IPS-NIHi7 (cell line): ENCODE results near the gene ZNF213.
A peak's percentile ranks its signal among the peaks of the same experiment; 100 is the strongest.
"Not testable (repeated sequence)": the region's sequence is repeated elsewhere in the genome, so short reads cannot be mapped to it uniquely, and the experiment has no call there.

ENCODE experiments used
- DNase-seq: peaks from one replicate; pipeline ENCODE4 v3.0.0; 2012; ENCODE audit warnings: mixed read lengths; ENCODE audit errors: extremely low spot score

Gene ZNF213

DNA sequence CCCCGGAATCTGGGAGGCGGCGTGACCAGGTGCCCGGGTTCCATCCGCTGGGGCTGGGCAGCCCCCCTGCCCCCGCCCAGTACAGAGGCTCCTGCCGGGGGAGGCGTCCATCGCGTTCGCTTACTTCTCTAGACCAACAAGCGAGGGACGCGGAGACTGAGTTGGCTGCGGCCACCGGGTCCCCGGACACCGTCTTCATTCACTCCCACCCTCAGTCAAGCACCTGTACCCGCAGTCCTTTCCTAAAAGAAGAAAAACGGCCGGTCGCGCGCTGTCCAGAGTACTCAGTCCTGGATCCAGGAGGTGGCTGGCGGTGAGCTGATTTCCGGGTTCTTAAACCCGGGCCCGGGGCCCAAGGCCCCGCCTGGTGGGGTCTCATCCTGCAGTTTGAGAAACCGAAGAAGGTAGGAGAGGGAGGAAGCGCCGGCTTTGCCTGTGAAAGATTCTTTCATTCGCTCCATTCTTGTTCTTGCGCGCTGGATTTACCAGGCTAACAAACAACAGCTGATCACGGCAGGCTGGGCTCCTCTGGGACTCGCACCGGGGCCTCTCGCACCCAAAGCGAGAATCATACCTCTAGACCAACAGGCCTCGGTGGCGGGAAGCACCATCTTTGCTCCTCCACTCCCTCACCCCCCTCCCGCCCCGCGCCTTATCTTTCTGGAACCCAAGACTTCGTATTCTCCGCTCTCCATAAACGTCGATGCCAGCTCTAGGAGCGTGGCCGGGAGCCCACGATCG is 35.8 kb downstream of the ZNF213 start:
- no peak for DNase-seq

DNA sequence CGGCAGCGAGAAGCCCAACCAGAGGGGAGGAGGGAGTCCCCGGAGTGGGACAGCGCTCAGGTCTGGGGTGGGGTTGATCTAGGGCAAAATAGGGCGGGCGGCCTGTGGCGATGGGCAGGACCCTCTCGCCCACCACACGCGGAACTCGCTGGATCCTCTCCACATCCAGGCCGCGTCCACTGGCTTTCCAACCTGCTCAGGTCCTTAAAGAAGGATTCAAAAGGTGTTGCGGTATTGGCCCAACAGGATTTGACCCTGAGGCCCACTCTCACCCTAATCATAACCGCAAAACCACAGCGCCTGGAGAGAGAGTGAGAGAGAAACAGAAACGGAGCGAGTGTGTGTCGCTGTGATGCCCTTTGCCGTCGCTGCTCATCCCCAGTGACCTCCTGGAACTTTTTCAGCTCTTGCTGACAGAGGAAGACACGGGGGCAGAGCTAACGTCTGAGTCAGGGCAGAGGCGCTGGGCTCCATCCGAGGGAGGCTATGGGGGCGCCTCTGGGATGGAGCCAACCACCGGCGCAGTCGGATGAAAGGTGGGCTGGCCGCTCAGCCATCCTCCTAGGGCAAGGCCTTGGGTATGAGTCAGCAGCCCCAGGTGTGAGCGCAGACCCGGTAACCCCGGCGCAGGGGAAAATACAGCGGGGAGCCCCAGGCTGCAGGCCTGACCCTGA is 36.5 kb downstream of the ZNF213 start:
- no peak for DNase-seq

DNA sequence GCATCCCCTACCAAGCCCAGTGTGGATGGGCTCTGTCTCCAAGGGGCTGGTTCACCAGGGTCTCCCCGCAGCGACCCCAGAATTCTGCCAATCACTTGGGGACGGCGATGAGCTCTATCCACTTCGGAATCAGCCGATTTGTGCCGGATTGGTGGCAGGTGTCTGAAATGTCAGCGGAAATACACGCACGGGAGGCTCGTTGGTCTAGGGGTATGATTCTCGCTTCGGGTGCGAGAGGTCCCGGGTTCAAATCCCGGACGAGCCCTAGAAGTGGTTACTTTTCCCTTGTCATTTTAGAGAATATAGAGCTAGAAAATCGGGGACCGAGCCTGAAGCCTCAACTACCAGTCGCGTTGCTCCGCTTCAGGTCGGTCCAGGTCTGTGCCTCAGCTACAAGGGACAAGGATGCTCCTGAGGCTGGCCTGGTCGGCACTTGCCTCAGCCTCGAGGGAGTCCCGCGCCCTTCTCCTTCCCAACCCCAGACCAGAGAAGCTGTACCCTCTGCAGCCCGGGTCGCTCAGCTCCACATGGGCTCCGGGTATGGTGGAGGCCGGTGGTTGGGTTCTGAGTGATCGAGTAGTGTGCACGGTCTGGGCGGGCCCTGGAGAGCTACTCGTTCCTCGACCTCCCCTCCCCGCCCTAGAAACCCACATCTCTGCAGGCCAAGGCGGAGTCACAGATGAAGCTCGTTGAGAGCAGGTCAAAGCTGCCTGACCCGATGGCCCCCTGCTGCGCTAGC is 37.2 kb downstream of the ZNF213 start:
- no peak for DNase-seq

DNA sequence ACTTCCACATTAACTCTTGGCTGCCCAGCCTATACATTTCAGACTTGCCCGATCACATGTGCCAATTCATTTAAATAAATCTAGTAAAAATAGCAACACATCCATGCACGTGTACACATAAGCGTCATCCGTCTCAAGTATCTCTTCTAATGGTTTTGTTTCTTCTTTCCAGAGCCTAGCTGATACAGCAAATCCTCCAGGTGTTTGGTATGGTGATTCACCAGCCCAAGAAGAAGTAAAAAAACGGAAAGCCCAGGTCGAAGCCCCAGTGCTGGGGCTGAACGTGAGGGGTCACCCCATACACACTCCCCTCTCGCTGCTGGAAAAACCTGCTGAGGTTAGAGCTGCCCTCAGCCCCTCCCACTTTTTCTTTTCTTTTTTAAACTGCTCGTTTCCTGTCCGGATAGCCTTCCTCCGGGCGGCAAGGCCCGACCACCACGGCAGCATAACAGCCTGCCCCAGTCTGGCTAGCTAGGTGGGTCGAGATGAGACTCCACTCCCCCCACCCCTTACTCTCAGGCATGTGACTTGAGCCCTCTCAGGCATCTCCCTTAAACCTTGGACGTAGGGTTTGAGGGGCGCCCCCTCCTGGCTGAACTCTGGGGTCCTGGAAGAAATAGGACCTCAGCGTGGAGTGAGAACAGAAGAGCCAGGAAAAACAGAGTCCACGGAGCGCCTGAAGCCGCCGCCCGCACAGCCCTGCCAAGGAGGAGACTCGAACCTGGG is 39.2 kb downstream of the ZNF213 start:
- no peak for DNase-seq

DNA sequence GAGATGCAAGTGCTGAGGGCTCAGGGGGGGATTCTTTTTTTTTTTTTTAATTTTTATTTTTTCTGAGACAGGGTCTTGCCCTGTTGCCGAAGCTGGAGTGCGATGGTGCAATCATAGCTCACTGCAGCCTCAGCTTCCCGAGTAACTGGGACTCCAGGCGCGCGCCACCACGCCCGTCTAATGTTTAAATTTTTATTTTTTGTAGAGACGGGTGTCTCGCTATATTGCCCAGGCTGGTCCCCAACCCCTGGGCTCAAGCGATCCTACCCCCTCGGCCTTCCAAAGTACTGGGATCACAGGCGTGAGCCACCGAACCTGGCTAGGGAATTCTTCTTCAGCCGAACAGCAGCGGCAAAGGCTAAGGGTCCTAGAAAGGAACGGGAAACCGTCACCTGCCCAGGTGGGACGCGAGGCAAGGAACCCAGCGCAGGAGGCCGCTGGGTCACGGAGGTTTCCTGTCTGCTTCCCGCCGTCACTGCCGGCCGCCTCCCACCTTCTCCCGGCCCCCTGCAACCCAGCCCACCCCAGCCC is 39.9 kb downstream of the ZNF213 start:
- DNase-seq = no peak

DNA sequence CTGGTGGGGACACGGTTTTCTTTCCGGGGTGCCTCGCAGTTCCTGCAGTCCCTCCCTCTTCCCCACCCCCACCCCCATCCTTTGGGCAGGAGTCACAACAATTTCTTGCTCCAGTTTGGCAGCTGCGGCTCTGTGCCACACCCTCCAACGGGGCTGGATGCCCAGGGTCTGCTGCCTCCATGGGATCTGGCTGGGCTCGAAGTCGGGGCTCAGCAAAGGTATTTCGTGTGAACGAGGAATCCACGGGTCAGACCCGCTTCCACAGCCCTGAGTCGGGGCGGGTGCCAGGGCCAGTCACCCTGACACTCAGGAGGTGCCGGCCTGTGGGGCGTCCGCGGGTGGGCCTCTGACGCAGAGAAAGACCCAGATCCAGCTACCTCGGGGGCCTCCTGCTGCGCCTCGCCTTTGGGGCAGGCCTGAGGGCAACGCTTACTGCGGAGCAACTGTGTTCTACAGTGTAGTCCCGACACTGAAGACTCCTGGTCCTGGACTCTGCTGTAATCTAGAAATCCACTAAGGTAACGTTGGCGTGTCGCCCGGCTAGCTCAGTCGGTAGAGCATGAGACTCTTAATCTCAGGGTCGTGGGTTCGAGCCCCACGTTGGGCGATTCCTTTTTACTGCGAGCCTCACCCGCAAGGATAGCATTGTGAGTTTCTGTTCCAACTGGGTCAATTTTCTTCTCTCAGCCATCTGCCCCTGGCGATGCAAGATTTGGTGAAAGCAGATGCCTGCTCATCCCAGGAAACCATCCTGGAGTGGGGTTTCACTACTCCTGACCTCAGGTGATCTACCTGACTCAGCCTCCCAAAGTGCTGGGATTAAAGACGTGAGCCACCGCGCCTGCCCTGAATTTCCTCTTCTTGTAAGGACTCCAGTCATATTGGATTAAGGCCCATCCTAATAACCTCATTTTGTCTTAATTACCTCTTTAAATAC is 40.6 kb downstream of the ZNF213 start:
- DNase-seq = no peak

DNA sequence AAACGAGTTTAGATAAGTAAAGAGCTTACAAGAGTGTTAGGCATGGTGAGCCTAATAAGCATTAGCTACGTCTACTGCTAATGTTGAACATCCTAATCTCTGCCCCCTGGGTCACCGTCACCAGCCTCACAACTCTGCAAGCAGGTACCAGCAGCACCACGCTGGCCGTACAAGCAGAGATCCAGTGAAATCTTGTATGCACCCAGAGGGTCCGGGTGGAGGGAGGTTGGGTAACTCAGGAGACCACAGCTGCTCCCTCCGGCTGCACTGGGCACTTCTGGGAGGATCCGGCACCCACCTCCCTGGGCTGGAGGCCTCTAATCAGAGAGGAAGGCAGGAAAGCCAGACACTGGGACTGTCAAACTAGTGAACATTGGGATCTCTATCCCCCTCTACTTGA is 44.8 kb downstream of the ZNF213 start:
- no peak for DNase-seq

DNA sequence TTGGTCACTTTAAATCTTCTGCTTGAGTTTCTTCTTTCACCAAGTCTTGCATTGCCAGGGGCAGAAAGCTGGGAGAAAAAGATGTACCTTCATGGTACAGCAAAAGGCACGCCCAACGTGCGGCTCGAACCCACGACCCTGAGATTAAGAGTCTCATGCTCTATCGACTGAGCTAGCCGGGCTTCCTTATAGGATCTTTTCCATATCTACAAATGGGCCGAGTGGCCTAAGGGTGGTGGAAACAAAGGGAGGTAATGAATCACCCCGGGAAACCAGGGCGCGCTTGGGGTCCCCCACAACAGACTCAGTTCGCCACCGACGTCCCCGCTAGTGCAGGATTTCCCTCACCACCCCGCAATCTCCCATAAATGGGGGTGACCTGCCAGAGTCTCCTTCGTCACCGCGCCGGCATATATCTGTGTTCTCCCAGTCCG is 45.6 kb downstream of the ZNF213 start:
- no peak for DNase-seq

DNA sequence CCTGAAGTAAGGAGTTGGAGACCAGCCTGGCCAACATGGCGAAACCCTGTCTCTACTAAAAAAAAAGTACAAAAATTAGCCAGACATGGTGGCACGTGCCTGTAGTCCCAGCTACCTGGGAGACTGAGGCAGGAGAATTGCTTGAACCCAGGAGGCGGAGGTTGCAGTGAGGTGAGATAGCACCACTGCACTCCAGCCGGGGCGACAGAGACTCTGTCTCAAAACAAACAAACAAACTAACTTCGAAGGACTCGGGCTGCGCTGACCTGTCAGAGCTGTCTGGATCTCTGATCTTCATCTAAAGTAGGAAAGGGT is 47.4 kb downstream of the ZNF213 start:
- DNase-seq = not testable (repeated sequence)

DNA sequence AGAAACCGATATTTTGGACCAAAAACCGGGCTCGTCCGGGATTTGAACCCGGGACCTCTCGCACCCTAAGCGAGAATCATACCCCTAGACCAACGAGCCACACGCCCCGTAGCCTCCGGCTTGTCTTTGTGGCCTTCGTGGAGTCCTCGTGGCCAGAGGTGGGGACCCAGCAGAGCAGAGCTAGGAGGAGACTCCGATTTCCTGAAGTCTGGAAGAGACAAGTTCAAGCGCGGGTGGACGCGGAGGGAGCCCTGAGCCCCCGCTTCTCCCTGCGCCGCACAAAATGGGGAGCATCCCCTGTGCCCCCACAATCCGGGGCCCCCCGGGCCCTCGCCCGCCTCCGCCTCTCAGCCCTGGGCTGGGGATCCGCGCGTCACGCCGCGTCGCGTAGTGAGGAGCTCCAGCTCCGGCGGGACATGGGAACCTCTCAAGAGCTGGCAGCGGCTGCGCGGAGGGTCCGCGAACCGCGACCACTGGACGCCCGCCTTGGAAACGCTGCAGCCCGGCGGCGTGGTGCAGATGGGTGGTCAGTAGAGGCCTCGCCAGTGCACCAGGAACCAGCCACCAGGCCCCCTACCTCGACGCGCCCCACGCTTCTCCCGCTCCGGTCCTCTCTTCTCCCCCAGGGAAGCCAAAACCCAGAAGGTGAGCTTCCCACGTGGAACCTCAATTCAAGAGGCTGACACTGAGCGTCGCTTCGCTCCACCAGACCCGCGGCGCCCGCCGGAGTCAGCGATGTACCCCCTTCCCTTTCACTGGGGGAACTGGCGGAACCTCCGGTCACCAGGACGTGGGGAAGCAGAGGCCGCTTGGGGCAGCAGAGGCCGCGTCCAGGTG is 48.0 kb downstream of the ZNF213 start:
- peak; percentile 51 for DNase-seq

DNA sequence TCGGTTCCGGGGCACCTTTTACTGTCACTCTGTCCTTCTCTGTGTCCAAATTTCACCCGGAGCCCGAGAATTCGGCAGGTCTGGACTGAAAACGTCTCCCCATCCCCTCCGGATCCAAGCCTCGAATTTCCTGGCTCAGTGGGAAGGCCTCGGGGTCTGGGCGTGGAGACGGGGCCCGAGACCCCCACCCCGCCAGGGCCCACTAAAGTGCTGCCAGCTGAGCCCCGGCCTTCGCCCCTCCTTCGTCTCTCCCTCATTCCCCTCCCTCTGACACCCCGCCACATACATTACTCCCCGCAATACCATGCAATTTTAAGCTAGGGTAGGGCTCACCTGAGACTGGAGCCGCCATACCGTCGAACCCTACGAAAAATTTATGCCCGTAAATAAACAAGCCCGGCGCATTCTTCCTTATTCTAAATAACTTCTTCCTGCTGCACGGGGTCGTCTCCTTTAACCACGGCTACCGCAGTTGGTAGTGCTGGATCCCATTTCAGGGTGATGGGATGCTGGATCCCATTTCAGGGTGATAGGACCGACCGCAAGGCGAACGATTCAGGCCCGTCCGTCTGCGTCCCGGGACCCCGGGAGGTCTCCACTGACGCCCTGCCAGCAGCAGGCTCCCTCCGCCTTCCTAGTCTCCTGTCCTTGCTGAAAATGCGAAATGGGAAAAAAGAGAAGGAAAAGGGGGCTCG is 48.8 kb downstream of the ZNF213 start:
- no peak for DNase-seq

DNA sequence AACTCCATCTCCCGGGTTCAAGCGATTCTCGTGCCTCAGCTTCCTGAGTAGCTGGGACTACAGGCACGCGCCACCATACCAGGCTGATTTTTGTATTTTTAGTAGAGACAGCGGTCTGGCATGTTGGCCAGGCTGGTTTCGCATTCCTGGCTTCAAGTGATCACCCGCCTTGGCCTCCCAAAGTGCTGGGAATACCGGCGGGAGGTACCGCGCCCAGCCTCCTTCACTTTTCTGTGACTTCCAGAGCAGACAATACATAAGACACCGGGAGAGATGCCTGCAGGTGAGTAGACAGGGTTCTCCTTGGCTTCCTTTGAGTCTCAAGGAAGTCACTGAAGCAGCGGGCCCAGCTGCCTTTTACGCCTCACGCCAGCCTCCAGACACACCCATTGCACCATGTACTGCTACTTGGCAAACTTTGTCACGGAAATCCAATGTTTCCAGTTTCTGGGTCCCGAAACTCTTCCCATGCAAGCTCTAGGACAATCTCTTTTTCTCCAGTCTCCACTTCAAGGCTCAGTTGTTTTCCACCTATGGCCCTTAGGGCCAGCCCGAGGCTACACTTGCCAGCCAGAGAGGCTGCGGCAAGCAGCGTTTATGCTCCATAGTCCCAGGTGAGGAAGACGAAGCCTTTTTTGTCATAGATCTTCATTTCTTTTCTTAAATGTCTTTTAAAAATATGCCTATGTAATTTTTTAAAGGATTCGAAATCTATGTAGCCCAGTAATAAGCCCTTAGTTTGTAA is 52.3 kb downstream of the ZNF213 start:
- no peak for DNase-seq

DNA sequence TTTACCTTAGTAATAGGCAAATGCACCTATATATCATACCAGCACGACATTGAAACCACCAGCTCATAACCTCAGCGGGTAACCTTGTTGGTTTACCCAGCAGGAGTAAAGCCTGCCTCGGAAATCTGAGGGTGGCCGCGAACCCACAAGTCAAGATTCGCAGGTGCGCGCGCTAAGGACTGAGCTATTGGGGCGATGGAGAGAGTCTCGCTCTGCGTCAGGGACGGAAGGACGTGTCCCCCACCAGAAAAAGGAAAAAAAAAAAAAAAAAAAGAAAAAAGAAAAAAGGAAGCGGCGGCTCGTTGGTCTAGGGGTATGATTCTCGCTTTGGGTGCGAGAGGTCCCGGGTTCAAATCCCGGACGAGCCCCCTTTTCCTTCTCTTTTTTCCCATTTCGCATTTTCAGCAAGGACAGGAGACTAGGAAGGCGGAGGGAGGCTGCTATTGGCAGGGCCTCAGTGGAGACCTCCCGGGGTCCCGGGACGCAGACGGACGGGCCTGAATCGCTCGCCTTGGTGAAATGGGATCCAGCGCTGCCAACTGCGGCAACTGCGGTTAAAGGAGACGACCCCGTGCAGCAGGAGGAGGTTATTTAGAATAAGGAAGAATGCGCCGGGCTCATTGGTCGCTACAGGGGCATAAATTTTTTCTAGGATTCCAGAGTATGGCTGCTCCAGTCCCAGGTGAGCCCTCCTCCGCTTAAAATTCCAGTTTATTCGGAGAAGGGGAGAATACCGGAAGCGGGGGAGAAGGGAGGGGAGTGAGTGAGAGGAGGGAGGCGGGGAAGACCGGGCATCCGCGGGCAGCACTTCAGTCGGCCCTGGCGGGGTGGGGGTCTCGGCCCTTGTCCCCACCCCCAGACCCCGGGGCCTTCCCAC is 53.2 kb downstream of the ZNF213 start, which contains the start of gene OR1F1:
TSS of gene OR1F1 (plus strand) at position 407 of the 877 bp plus-strand sequence.
- no peak for DNase-seq

DNA sequence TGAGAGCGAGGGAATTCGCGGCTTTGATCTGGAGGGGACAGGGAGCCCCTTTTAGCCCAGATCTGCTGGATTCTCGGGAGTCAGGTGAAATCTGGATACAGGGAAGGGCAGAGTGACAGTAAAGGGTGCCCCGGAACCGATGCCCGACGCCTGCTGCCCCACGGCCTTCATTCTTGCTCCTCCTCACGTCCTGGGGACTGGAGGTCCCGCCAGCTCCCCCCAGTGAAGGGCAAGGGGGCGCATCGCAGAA is 53.8 kb downstream of the ZNF213 start:
- no peak for DNase-seq

DNA sequence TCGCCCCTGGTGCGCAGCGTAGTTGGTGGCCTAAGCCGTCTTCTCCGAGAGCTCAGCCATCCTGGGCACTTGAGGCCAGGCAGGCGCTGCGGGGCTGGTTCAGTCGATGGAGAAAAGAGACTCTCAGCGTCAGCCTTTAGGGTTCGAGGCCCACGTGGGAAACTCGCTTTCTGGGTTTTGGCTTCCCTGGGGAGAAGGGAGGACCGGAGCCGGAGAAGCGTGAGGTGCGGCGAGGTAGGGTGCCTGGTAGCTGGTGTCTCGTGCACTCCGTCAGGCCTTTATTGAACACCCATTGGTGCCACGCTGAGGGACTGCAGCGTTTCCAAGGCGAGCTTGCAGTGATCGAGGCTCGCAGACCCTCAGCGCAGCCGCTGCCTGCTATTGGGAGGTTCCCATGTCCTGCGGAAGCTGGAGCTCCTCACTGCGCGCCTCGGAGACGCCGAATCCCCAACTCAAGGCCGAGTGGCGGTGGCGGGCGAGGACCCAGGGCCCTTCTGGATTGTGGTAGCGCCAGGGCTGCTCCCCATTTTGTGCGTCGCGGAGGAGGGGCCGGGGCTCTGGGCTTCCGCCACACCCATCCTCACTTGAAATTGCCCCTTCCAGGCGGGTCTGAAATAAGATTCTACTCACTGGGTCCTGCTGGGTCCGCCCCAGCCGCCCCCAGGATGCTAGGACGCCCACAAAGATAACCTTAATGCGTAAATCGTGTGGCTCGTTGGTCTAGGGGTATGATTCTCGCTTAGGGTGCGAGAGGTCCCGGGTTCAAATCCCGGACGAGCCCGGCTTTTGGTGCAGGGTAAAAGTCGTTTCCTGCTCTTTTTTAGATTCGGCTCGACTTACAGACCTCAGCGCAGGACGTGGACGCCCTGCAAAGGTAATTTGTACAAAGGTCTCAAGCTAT is 54.3 kb downstream of the ZNF213 start:
- DNase-seq = peak; percentile 49

DNA sequence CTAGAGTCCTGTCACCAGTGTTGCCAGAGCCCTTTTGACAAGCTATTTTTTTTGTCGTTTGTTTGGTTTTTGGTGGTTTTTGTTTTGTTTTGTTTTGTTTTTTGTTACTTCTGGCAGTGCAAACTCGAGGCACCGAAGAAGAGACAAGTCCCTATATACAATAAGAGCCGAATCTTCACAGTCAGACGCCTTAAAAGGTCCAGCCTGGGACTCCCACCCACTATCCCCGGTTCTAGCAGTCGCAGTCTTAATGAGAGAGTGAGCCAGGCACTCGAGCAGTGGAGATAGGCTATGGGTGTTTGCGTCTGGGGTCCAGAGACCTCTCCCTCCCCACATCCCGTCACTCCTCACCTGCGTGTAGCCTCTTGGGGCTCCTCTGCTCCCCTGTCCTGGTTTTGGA is 55.0 kb downstream of the ZNF213 start:
- no peak for DNase-seq

DNA sequence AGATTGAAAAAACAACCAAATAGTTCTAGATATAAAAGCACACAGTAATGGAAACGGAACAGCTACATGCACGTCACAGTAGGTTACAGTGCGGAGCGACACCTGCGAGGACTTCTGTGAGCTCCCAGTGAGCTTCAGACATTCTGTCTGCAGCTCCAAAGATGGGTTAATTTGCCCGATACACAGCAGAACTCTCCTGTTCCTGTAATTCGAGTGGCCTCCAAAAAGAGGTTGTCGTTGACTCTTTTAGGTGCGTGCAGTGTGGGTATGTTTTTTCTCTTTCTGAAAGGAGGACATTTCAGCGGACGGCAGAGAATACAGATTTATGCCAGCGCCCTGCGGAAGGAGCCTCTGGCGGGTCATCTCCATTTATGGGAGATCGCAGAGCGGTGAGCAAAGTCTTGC is 56.1 kb downstream of the ZNF213 start:
- no peak for DNase-seq
